Prostate gland (tissue), 2 donors: Measurements from ENCODE around the gene PDZD7. TPM values are rescaled to one million over a fixed set of nuclear protein-coding genes. Genes with fewer than 3 reads are reported as not detected.

ENCODE experiments used
- DNase-seq: peaks from one replicate; pipeline ENCODE4 v3.0.0-alpha.2; 2019; ENCODE audit warnings: low spot score
- H3K27ac ChIP-seq, 2 donors: fragments of 200-600 bp; sonication (generic); 2 replicates each; pipeline ENCODE4 v1.5.1; 2017 to 2019
- H3K27me3 ChIP-seq: fragments of 200-600 bp; sonication (generic); replicated peaks from 2 replicates; pipeline ENCODE4 v1.5.1; 2019; ENCODE audit not compliant: insufficient read depth
- H3K36me3 ChIP-seq, 2 donors: fragments of 200-600 bp; sonication (generic); 1 replicate in 1 of 2; 2 replicates in 1 of 2; pipeline versions ENCODE4 v1.5.1 to v1.8.1; 2017 to 2019
- H3K4me1 ChIP-seq: fragments of 200-600 bp; sonication (generic); replicated peaks from 2 replicates; pipeline ENCODE4 v1.5.1; 2019
- H3K4me3 ChIP-seq, 2 donors: fragments of 200-600 bp; sonication (generic); 2 replicates each; pipeline ENCODE4 v1.5.1; 2017 to 2019
- H3K9me3 ChIP-seq: fragments of 200-600 bp; sonication (generic); 2 replicates; pipeline ENCODE4 v1.5.1; 2017
- POLR2A ChIP-seq: fragments of 450-650 bp; IDR thresholded peaks from one replicate; pipeline ENCODE4 v1.6.1; 2016; ENCODE audit warnings: antibody characterized with exemption, mild to moderate bottlenecking
- POLR2AphosphoS5 ChIP-seq: sonication (generic); formaldehyde crosslinking; IDR thresholded peaks from one replicate; pipeline ENCODE4 v1.6.1; 2017; ENCODE audit warnings: antibody characterized with exemption
- WGBS: methylation state at CpG from one replicate; pipeline ENCODE4 v1.1.5; 2018; 5-methylcytosine and 5-hydroxymethylcytosine counted together
- intact Hi-C: fragments of 100-400 bp; cut with DNase I; formaldehyde crosslinking; loops from one replicate; pipeline ENCODE4 v1.14.2; 2022
- total RNA-seq, 2 donors: library from RNA; depleted of rRNA; stranded (reverse); fragments of >200 nt; gene quantifications; one replicate each; pipeline ENCODE4 v1.1.0, GENCODE V29; 2016
- TF ChIP-seq, protein P1 (sequence below), 4 experiments: fragments of 200-600 bp in 2 of 4; fragments of 450-650 bp in 2 of 4; sonication (generic) in 2 of 4; IDR thresholded peaks; 1 replicate in 3 of 4; 2 replicates in 1 of 4; pipeline ENCODE4 v1.5.1; 2016 to 2019; ENCODE audit warnings: antibody characterized with exemption in 4 of 4, mild to moderate bottlenecking in 2 of 4, moderate library complexity in 2 of 4

Gene PDZD7
- total RNA-seq, 2 donors from 2014 or later, result 0.82 to 1.5 TPM

DNA sequence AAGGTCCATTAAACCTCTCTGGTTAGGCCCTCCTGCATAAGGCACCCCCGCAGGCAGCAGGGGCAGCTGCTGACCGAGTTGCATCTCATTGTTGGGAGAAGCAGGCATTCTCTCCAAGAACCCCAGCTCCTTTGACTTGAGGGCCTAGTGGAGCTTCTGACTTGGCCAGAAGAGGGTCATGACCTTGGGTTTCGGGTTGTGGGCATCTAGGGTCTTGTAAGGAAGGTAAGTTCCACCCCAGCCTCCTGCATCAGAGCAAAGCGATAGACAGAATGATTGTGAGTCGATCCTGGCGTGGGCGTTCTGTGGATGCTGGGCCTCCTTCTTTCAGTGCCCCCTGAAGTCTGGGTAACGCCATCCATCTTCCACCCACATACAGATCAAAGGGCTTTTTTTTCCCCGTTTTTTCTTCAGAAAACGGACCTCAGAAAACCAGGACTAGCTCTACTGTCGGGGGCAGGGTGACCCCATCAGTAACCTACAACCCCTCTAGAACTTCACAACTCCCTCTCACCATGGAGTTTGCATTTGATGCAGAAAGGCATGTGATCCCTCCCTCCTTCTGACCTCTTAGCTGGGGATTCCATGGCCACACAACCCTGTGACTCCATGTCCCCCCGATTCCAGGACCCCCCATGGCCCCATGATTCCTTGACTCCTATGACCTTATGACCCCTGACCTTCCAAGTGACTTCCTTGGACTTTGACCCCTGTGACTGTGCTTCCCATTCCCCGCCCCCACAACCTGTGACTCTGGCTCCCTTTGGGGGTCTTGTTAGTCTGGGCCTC, 58.6 kb downstream of the PDZD7 start:
- Histone ChIP-seq H3K4me1 (peaks cover 13% of the 10 kb centered on the region), H3K36me3 (no peaks in the 10 kb centered on the region), H3K27ac (no peak overlapping the region), H3K4me3 (no peak overlapping the region), H3K27me3 (no peaks in the 10 kb centered on the region), H3K9me3 (no peaks in the 10 kb centered on the region)
- intact Hi-C loops, result no loop called here
- no peak for DNase-seq
- TF ChIP-seq POLR2A (no peak), POLR2AphosphoS5 (no peak)
- TF ChIP-seq, protein P1, sequence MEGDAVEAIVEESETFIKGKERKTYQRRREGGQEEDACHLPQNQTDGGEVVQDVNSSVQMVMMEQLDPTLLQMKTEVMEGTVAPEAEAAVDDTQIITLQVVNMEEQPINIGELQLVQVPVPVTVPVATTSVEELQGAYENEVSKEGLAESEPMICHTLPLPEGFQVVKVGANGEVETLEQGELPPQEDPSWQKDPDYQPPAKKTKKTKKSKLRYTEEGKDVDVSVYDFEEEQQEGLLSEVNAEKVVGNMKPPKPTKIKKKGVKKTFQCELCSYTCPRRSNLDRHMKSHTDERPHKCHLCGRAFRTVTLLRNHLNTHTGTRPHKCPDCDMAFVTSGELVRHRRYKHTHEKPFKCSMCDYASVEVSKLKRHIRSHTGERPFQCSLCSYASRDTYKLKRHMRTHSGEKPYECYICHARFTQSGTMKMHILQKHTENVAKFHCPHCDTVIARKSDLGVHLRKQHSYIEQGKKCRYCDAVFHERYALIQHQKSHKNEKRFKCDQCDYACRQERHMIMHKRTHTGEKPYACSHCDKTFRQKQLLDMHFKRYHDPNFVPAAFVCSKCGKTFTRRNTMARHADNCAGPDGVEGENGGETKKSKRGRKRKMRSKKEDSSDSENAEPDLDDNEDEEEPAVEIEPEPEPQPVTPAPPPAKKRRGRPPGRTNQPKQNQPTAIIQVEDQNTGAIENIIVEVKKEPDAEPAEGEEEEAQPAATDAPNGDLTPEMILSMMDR (IDR thresholded peaks at IDR 0.05), result no peak
- 83% methylated on average over 13 of the region's 13 CpGs for WGBS

DNA sequence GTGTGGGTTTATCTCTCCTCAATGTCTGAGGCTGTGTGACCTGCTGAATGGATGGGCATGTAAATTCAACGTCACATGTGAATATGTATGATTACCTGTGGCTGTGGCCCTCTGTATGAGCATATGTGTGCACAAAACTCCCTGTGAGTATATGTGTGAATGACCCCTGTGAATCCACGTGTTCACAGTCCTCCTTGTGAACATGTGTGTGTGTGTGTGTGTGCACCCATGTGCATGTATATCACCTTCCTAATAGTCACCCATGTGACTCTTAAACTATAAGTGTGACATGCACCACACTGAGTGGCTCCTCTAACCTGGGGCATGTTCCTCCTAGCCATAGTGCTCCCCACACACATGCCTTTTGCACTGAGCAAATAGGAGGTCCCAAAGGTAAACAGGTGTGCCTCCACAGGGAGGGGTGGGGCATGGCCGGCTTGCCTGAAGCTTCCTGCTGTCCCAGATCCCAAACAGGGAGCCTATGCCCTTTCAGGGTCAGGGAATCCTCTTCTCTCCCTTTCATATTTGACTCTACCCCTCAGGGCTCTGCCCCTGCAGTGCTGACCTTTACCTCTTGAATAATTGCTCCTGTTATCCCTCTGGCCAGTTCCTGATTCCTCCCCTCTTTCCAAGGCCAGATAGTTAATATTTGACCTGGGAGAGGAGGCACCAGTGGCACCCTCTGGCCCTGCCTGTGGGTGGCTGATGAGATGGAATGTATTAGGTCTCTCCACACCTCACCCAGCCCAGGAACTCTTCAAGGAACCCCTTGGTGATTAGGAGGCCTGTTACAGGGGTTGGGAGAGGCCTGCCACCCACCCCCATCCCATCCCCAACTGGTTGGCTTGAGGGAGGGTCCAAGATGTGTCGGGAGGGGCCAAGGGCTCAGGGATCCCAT, 59.8 kb downstream of the PDZD7 start:
- no peak for DNase-seq
- no peaks in the 10 kb centered on the region for H3K9me3 ChIP-seq
- TF ChIP-seq POLR2AphosphoS5 (no peak), POLR2A (no peak)
- TF ChIP-seq, protein P1 (IDR thresholded peaks at IDR 0.05), result no peak
- no peaks in the 10 kb centered on the region for H3K27me3 ChIP-seq
- intact Hi-C loops, result no loop called here
- peaks cover 0 to under 1% of the 10 kb centered on the region in 2 donors for H3K36me3 ChIP-seq
- H3K4me1 ChIP-seq, result peaks cover 13% of the 10 kb centered on the region
- H3K4me3 ChIP-seq, result peak overlapping the region in 1 of 2 donors; percentile 66
- no peak overlapping the region for H3K27ac ChIP-seq
- 65% methylated on average over 4 of the region's 4 CpGs for WGBS

DNA sequence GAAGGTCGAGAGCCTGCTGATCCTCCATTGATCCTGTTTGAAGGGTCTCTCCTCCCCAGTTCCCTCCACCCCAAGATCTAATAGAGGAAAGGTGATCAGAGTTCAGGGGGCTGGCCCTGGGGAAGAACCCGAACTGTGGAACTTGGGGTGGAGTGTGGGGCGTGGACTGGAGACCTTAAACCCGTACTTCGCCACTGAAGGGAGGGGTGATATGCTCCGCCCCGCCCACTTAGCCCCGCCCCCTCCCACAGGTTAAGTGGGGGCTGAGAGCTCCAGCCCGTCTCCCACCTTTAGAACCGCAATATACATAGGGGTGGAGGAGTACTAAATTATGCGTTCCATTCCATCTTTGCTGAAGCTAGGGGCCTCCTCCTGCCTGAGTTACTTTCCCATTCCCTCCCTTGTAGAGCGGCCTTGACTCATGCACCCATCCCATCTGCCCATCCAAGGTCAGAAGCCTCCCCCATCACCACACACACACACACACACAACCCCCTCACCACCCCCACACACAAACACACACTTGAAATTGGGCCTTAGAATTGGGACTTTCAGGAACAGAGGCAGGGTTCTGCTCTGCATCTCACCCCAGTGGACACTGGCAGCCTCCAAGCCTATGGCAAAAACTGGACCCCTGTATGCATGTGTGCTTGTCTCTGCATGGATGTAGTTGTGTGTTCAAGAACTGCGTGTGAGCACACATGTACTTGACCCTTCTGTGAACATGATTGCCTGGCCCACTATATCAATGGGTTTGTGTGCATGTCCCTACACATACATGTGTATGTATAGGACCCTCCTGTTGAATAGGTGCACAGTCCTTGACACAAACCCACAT, 60.6 kb downstream of the PDZD7 start:
- peak overlapping the region; percentile 66 to 71 for H3K4me3 ChIP-seq
- TF ChIP-seq, protein P1 (IDR thresholded peaks at IDR 0.05), result no peak
- TF ChIP-seq POLR2AphosphoS5, result peak; percentile 9
- TF ChIP-seq POLR2A, result no peak
- H3K36me3 ChIP-seq, result peaks cover 0 to 7% of the 10 kb centered on the region in 2 donors
- 33% methylated on average over 13 of the region's 13 CpGs for WGBS
- no peaks in the 10 kb centered on the region for H3K27me3 ChIP-seq
- H3K9me3 ChIP-seq, result no peaks in the 10 kb centered on the region
- peaks cover 13% of the 10 kb centered on the region for H3K4me1 ChIP-seq
- H3K27ac ChIP-seq, result peak overlapping the region; percentile 58 to 69
- intact Hi-C loops, result no loop called here
- DNase-seq, result peak; percentile 46

DNA sequence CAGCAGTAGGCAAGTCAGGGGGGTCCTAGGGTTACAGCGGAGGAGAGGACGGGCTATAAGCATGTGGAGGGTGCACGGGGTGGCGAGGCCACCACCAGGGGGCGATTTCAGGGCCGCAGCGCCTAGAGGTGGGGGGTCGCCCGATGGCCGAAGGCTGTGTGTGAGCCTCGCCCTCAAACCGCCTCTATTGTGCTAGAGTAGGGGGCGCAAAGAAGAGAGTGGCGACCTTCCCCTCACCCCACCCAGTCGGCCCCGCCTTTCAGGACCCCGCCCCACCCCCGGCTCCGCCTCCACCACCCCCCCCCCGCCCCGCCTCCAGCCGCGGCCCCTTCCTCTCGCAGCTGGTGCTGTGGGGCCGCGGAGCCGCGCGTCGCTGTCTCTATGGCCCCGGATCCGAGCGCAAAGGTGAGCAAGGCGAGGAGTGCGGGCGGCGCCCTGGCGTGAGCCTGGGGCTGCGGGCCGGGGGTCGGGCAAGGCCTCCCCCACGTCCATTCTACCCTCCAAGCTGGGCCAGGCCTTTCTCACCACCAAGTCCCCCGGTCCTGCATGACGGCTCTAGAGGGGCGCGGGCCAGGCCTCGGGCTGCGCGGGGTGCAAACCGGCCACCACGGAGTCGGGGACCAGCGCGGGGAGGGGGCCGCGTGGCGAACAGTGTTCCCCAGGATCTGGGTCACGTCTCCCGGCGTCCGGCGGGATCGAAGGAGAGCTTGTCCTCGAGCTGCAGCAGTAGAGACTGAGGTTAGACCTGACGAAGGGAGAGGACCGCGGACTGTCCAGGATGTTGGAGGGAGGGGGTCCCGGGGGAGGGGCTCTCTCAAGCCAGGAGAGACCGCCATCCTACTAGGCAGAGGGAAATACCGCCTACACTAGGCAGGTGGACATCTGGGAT, 61.5 kb downstream of the PDZD7 start, which contains the start of gene SEMA4G:
SEMA4G (plus strand) TSS at position 318 of the 889 bp plus-strand sequence. CDS start 3,409 bp downstream, outside the sequence.
- Histone ChIP-seq H3K27ac (peak within 1 kb of the TSS; percentile 58 to 69), H3K4me1 (peaks cover 13% of the 10 kb centered on the region), H3K36me3 (peaks cover 0 to 7% of the 10 kb centered on the region in 2 donors), H3K27me3 (no peaks in the 10 kb centered on the region), H3K9me3 (no peaks in the 10 kb centered on the region), H3K4me3 (peak within 1 kb of the TSS; percentile 66 to 71)
- TF ChIP-seq, protein P1 (IDR thresholded peaks at IDR 0.05), result peak; percentile 23 to 58 (median 52)
- TF ChIP-seq POLR2A, result no peak
- no peak for TF ChIP-seq POLR2AphosphoS5
- DNase-seq, result peak; percentile 34
- intact Hi-C loops, result no loop called here
- 2% methylated on average over 66 of the region's 70 CpGs for WGBS
